Muscle layer of duodenum (tissue), 2 donors: ENCODE results near the gene AEBP1.

Source experiments
- H3K27ac ChIP-seq: one replicate; pipeline ENCODE4 v1.7.0; 2013; ENCODE audit warnings: mild to moderate bottlenecking, low read length
- H3K27me3 ChIP-seq: one replicate; pipeline ENCODE4 v1.7.0; 2013; ENCODE audit warnings: low read depth, mild to moderate bottlenecking, control low read depth, low read length
- H3K36me3 ChIP-seq, 2 donors: one replicate each; pipeline ENCODE4 v1.7.0; 2013; ENCODE audit warnings: low read length in 2 of 2, control low read depth in 1 of 2, mild to moderate bottlenecking in 1 of 2; ENCODE audit not compliant: insufficient read depth in 2 of 2, control insufficient read depth in 1 of 2
- H3K4me1 ChIP-seq, 2 donors: one replicate each; pipeline ENCODE4 v1.7.0; 2013; ENCODE audit warnings: low read length in 2 of 2, mild to moderate bottlenecking in 2 of 2, control low read depth in 1 of 2, moderate library complexity in 1 of 2; ENCODE audit not compliant: insufficient read depth in 2 of 2, control insufficient read depth in 1 of 2
- H3K4me3 ChIP-seq, 2 donors: one replicate each; pipeline ENCODE4 v1.7.0; 2013; ENCODE audit warnings: low read length in 2 of 2, low read depth in 1 of 2, mild to moderate bottlenecking in 1 of 2
- H3K9me3 ChIP-seq, 2 donors: one replicate each; pipeline ENCODE4 v1.7.0; 2013; ENCODE audit warnings: low read length in 2 of 2, control low read depth in 1 of 2, mild to moderate bottlenecking in 1 of 2; ENCODE audit not compliant: control insufficient read depth in 1 of 2
- donor health status: healthy.

AEBP1 gene

DNA sequence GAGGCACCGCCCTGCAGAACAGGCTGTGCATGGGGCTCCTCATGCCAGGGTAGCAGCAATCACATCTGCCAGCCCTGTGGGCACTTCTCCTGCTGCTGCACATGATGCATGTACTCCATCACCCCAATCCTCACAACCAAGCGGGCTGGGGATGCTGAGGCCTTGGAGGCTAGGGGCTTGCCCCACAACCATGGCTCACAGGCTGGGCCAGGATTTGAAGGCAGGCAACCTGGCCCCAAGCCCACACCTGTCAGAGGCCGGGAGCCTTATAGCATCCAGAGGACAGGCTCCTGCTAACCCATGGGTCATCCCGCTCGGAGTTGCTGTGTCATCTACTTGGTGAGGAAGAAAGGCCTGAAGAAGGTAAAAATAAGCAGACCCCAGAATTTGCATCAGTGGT is 24.0 kb upstream of the AEBP1 start:
- no peak overlapping the region for H3K4me3 ChIP-seq
- no peaks in the 10 kb centered on the region for H3K27me3 ChIP-seq
- H3K27ac ChIP-seq = no peak overlapping the region
- peaks cover 36 to 48% of the 10 kb centered on the region in 2 donors for H3K36me3 ChIP-seq
- H3K4me1 ChIP-seq = peaks cover 0 to 13% of the 10 kb centered on the region in 2 donors
- H3K9me3 ChIP-seq = no peaks in the 10 kb centered on the region

DNA sequence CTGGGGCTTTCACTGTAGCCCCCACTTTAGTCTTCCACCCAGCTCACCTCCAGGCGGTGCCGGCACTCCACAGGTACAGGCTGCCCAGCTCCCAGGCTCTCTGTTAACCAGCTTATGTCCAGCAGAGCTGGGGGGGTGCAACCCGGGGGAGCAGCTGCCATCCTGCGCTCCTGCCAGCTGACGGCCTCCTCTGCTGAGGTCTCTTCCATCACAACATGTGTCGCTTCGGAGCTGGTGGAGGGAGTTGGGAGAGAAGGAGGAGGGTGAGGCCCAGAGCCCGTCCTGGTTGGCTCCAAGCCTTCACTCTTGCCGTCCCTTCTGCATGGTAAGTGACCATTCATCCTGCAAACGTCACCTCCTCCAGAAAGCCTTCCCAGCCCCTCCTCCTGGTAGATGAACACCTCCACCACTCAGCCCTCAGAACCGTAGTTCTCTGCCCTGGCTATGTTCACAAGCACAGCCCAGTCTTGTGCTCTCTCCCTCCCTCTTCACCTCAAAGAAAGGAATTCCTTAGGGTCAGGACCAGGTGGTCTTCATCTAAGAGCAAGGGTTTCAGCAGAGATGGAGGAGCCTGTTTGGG is 23.4 kb upstream of the AEBP1 start:
- no peaks in the 10 kb centered on the region for H3K27me3 ChIP-seq
- peak overlapping the region; percentile 71 to 79 for H3K4me3 ChIP-seq
- H3K9me3 ChIP-seq = no peaks in the 10 kb centered on the region
- H3K27ac ChIP-seq = no peak overlapping the region
- H3K36me3 ChIP-seq = peaks cover 35 to 43% of the 10 kb centered on the region in 2 donors
- H3K4me1 ChIP-seq = peaks cover 0 to 13% of the 10 kb centered on the region in 2 donors

- H3K27me3 ChIP-seq = no peaks in the 10 kb centered on the region
- H3K27ac ChIP-seq = no peak overlapping the region
- H3K36me3 ChIP-seq = peaks cover 29 to 37% of the 10 kb centered on the region in 2 donors
- peaks cover 0 to 13% of the 10 kb centered on the region in 2 donors for H3K4me1 ChIP-seq
- H3K4me3 ChIP-seq = peak overlapping the region; percentile 71 to 79
- H3K9me3 ChIP-seq = no peaks in the 10 kb centered on the region
Measured at GRCh38 chr7:44081266-44081748, 22.8 kb upstream of the AEBP1 start.

GRCh38 chr7:44082541-44083207 is 21.5 kb upstream of the AEBP1 start:
- Histone ChIP-seq H3K9me3 (no peaks in the 10 kb centered on the region), H3K4me3 (peak overlapping the region; percentile 58 to 67), H3K36me3 (peaks cover 17 to 24% of the 10 kb centered on the region in 2 donors), H3K27ac (peak overlapping the region; percentile 82), H3K4me1 (peaks cover 0 to 14% of the 10 kb centered on the region in 2 donors), H3K27me3 (no peaks in the 10 kb centered on the region)

DNA sequence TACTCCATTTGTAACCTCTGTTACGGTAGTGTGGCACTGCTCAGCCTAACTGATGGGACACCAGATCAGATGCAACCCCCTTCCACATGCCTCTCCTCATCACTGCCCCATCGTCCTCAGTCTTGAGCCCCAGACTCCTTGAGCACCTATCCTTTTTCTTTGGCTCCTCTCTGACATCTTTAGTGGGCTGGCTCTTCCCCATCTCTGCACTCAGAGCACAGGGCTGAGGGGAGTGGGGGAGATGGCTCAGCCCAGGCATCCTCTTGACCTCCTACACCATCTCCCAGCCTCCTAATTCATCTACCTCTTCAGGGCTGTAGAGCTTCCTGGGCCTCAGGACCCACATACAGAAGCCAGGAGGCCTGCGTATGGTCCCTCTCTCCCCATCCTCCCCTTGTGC is 20.3 kb upstream of the AEBP1 start:
- Histone ChIP-seq H3K27me3 (no peaks in the 10 kb centered on the region), H3K36me3 (peaks cover 6 to 13% of the 10 kb centered on the region in 2 donors), H3K9me3 (no peaks in the 10 kb centered on the region), H3K4me1 (peaks cover 0 to 25% of the 10 kb centered on the region in 2 donors), H3K27ac (no peak overlapping the region), H3K4me3 (no peak overlapping the region)

DNA sequence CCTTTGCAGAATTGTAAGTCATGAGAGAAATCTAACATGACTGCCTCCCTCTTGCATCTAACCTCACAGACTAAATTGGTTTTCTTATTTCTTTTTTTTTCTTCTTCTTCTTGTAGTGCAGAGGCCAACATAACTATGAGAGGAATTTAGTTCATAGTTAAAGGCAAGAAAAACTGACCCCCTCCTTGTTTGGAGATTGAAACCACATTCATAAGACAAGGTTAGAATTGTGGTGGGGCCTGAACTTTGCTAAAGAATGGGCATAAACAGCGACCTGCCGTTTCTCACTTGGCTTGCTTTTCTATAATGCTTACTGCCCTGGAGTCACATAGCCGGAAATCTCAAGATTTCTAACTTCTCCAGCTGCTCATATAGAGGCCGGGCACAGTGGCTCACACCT is 19.4 kb upstream of the AEBP1 start:
- peaks cover 0 to 26% of the 10 kb centered on the region in 2 donors for H3K4me1 ChIP-seq
- H3K4me3 ChIP-seq = no peak overlapping the region
- no peaks in the 10 kb centered on the region for H3K27me3 ChIP-seq
- H3K36me3 ChIP-seq = peaks cover 0 to 5% of the 10 kb centered on the region in 2 donors
- no peaks in the 10 kb centered on the region for H3K9me3 ChIP-seq
- no peak overlapping the region for H3K27ac ChIP-seq

GRCh38 chr7:44085546-44085945 is 18.6 kb upstream of the AEBP1 start:
- Histone ChIP-seq H3K4me3 (no peak overlapping the region), H3K9me3 (no peaks in the 10 kb centered on the region), H3K27me3 (no peaks in the 10 kb centered on the region), H3K4me1 (peaks cover 0 to 24% of the 10 kb centered on the region in 2 donors), H3K36me3 (no peaks in the 10 kb centered on the region), H3K27ac (no peak overlapping the region)

DNA sequence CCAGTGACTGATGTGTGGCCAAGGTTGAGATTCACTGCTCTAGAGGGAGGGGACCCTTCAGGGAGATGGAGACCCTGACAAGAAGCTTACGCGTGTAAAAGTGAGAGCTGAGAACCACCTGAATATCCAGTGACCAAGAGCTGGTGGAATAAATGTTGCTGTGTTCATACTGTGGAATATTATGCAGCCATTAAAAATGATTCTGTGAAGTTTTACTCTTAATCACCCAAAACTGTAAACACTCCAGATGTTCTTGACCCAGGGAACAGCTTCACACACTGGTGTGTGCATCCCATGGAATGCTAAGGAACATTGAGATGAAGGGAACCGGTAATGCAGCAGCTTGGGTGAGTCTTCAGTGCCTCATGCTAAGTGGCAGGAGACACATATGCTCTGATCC is 17.5 kb upstream of the AEBP1 start:
- no peaks in the 10 kb centered on the region for H3K27me3 ChIP-seq
- no peaks in the 10 kb centered on the region for H3K36me3 ChIP-seq
- H3K4me3 ChIP-seq = no peak overlapping the region
- no peaks in the 10 kb centered on the region for H3K9me3 ChIP-seq
- H3K4me1 ChIP-seq = peaks cover 0 to 14% of the 10 kb centered on the region in 2 donors
- H3K27ac ChIP-seq = no peak overlapping the region

- no peaks in the 10 kb centered on the region for H3K36me3 ChIP-seq
- no peaks in the 10 kb centered on the region for H3K27me3 ChIP-seq
- H3K27ac ChIP-seq = peak overlapping the region; percentile 51
- no peak overlapping the region for H3K4me3 ChIP-seq
- H3K9me3 ChIP-seq = no peaks in the 10 kb centered on the region
- peaks cover 0 to 12% of the 10 kb centered on the region in 2 donors for H3K4me1 ChIP-seq
Measured at GRCh38 chr7:44087911-44088838, 16.0 kb upstream of the AEBP1 start.

GRCh38 chr7:44093102-44093641 is 11.0 kb upstream of the AEBP1 start:
- H3K9me3 ChIP-seq = no peaks in the 10 kb centered on the region
- no peak overlapping the region for H3K27ac ChIP-seq
- peaks cover 0 to 20% of the 10 kb centered on the region in 2 donors for H3K4me1 ChIP-seq
- no peaks in the 10 kb centered on the region for H3K27me3 ChIP-seq
- H3K36me3 ChIP-seq = no peaks in the 10 kb centered on the region
- H3K4me3 ChIP-seq = no peak overlapping the region

GRCh38 chr7:44094365-44094764 is 9.8 kb upstream of the AEBP1 start:
- H3K27me3 ChIP-seq = no peaks in the 10 kb centered on the region
- no peaks in the 10 kb centered on the region for H3K9me3 ChIP-seq
- peaks cover 0 to 13% of the 10 kb centered on the region in 2 donors for H3K4me1 ChIP-seq
- H3K27ac ChIP-seq = no peak overlapping the region
- no peak overlapping the region for H3K4me3 ChIP-seq
- no peaks in the 10 kb centered on the region for H3K36me3 ChIP-seq
